Measurements from ENCODE around the gene PRPF31. TPM values are rescaled to one million over a fixed set of nuclear protein-coding genes. Genes with fewer than 3 reads are reported as not detected.
A peak's percentile ranks its signal among the peaks of the same experiment; 100 is the strongest.

Gene PRPF31
- total and polyA plus RNA-seq, 8 donors: 14.4 to 47.1 (median 21.0) TPM

GRCh38 chr19:54173359-54173699, 57.8 kb downstream of the PRPF31 start:
- H3K4me1 ChIP-seq: peaks cover 0 to 3% (median 0%) of the 10 kb centered on the region in 3 donors
- H3K27ac ChIP-seq: peak overlapping the region; percentile 79 to 91 (median 86)
- ATAC-seq: no peak
- no peaks in the 10 kb centered on the region for H3K27me3 ChIP-seq
- H3K36me3 ChIP-seq: no peaks in the 10 kb centered on the region
- TF ChIP-seq CTCF (IDR thresholded peaks at IDR 0.05): no peak
- WGBS, 2 donors: 34 to 36% methylated on average over 15 of the region's 15 CpGs
- FAIRE-seq: no peak
- H3K4me3 ChIP-seq: peak overlapping the region in 2 of 4 donors; percentile 65 to 67
- no peaks in the 10 kb centered on the region for H3K9me3 ChIP-seq
- DNase-seq: no peak
- intact Hi-C loops (cut with DNase I): loop anchor here in 1 of 3 donors (10.0 kb wide), 1 partner anchor 61 kb away; no protein-coding TSS in a partner anchor

GRCh38 chr19:54173951-54174834, 58.6 kb downstream of the PRPF31 start:
- peaks cover 0 to 3% (median 0%) of the 10 kb centered on the region in 3 donors for H3K4me1 ChIP-seq
- 85 to 87% methylated on average over 24 to 25 of the region's 25 CpGs for WGBS, 2 donors
- no peak overlapping the region for H3K27ac ChIP-seq
- no peak overlapping the region for H3K4me3 ChIP-seq
- H3K27me3 ChIP-seq: no peaks in the 10 kb centered on the region
- ATAC-seq (no peak), FAIRE-seq (no peak), DNase-seq (peak in 2 of 6 donors; percentile 49 to 76)
- H3K9me3 ChIP-seq: no peaks in the 10 kb centered on the region
- no peak for TF ChIP-seq CTCF (IDR thresholded peaks at IDR 0.05)
- intact Hi-C loops (cut with DNase I): loop anchor here in 1 of 3 donors (10.0 kb wide), 1 partner anchor 61 kb away; no protein-coding TSS in a partner anchor
- no peaks in the 10 kb centered on the region for H3K36me3 ChIP-seq

GRCh38 chr19:54178581-54179261, 63.2 kb downstream of the PRPF31 start:
- no peak overlapping the region for H3K4me3 ChIP-seq
- ATAC-seq (peak; percentile 64 to 91 (median 80)), DNase-seq (peak in 2 of 6 donors; percentile 43 to 65), FAIRE-seq (no peak)
- no peaks in the 10 kb centered on the region for H3K4me1 ChIP-seq
- no peak overlapping the region for H3K27ac ChIP-seq
- no peaks in the 10 kb centered on the region for H3K9me3 ChIP-seq
- intact Hi-C loops (cut with DNase I): loop anchor here in 1 of 3 donors (10.0 kb wide), 1 partner anchor 56 kb away; no protein-coding TSS in a partner anchor
- no peak for TF ChIP-seq CTCF (IDR thresholded peaks at IDR 0.05)
- WGBS, 2 donors: 77% methylated on average over 23 of the region's 23 CpGs
- H3K36me3 ChIP-seq: no peaks in the 10 kb centered on the region
- no peaks in the 10 kb centered on the region for H3K27me3 ChIP-seq

GRCh38 chr19:54179262-54179852, 63.8 kb downstream of the PRPF31 start:
- intact Hi-C loops (cut with DNase I): loop anchor here in 1 of 3 donors (10.0 kb wide), 1 partner anchor 55 kb away; no protein-coding TSS in a partner anchor
- DNase-seq (no peak), ATAC-seq (no peak), FAIRE-seq (no peak)
- TF ChIP-seq CTCF (IDR thresholded peaks at IDR 0.05): no peak
- H3K4me1 ChIP-seq: no peaks in the 10 kb centered on the region
- no peaks in the 10 kb centered on the region for H3K36me3 ChIP-seq
- no peaks in the 10 kb centered on the region for H3K27me3 ChIP-seq
- H3K9me3 ChIP-seq: no peaks in the 10 kb centered on the region
- WGBS, 2 donors: 80 to 85% methylated on average over 10 of the region's 10 CpGs
- H3K27ac ChIP-seq: no peak overlapping the region
- no peak overlapping the region for H3K4me3 ChIP-seq
